Stomach (tissue), 19 donors: Measurements from ENCODE around the gene GPR87. TPM values are rescaled to one million over a fixed set of nuclear protein-coding genes. Genes with fewer than 3 reads are reported as not detected.

Source experiments
- DNase-seq, 2 donors: peaks; one replicate each; pipeline versions ENCODE4 v3.0.0 to v3.0.0-alpha.2; 2013 to 2019
- H3K27ac ChIP-seq, 5 donors: fragments of 200-600 bp in 4 of 5; sonication (generic) in 4 of 5; one replicate each; pipeline ENCODE4 v1.5.1; 2013 to 2019; ENCODE audit warnings: mild to moderate bottlenecking in 1 of 5, moderate library complexity in 1 of 5
- H3K27me3 ChIP-seq, 3 donors: fragments of 200-600 bp; sonication (generic); one replicate each; pipeline ENCODE4 v1.5.1; 2017 to 2019; ENCODE audit warnings: mixed run types in 1 of 3
- H3K36me3 ChIP-seq, 4 donors: fragments of 200-600 bp; sonication (generic); 1 replicate in 3 of 4; 2 replicates in 1 of 4; pipeline ENCODE4 v1.5.1; 2016 to 2019
- H3K4me1 ChIP-seq, 4 donors: fragments of 200-600 bp; sonication (generic); one replicate each; pipeline ENCODE4 v1.5.1; 2016 to 2019
- H3K4me3 ChIP-seq, 4 donors: fragments of 200-600 bp; sonication (generic) in 3 of 4; one replicate each; pipeline ENCODE4 v1.5.1; 2016 to 2019; ENCODE audit warnings: mild to moderate bottlenecking in 1 of 4
- H3K9me3 ChIP-seq, 4 donors: fragments of 200-600 bp; sonication (generic); one replicate each; pipeline ENCODE4 v1.5.1; 2016 to 2019
- EP300 ChIP-seq: sonication (generic); formaldehyde crosslinking; IDR thresholded peaks from one replicate; pipeline ENCODE4 v1.6.1; 2017; ENCODE audit warnings: antibody characterized with exemption
- POLR2A ChIP-seq, 4 donors: fragments of 450-650 bp; IDR thresholded peaks; one replicate each; pipeline ENCODE4 v1.6.1; 2016; ENCODE audit warnings: antibody characterized with exemption in 4 of 4, control low read depth in 2 of 4, mild to moderate bottlenecking in 1 of 4, moderate library complexity in 1 of 4
- POLR2AphosphoS5 ChIP-seq, 3 donors: sonication (generic); formaldehyde crosslinking; IDR thresholded peaks; one replicate each; pipeline ENCODE4 v1.6.1; 2016; ENCODE audit warnings: antibody characterized with exemption in 3 of 3
- WGBS, 5 donors: extraction: QIAGEN DNeasy Blood & Tissue Kit in 3 of 5; methylation state at CpG; one replicate each; pipeline versions ENCODE4 v1.1.5 to v1.1.7; 2013 to 2018; 5-methylcytosine and 5-hydroxymethylcytosine counted together
- intact Hi-C: fragments of 100-400 bp; cut with DNase I; formaldehyde crosslinking; loops from one replicate; pipeline ENCODE4 v1.15.1; 2023; ENCODE audit warnings: low total_unique reads
- long read RNA-seq, 10 donors: transcript quantifications; one replicate each; lab custom pipeline, GENCODE V29; 2026
- polyA plus RNA-seq, 3 donors: library from polyadenylated mRNA; stranded (reverse); fragments of 200-250 nt; gene quantifications; one replicate each; pipeline ENCODE4 v1.2.3, GENCODE V29; 2013
- total RNA-seq, 5 donors: library from RNA; depleted of rRNA; stranded (reverse); fragments of >200 nt; gene quantifications; one replicate each; pipeline versions ENCODE4 v1.1.0 to v1.2.3, GENCODE V29; 2014 to 2016
- TF ChIP-seq, protein P1 (sequence below), 7 experiments: fragments of 450-650 bp in 4 of 7; fragments of 200-600 bp in 3 of 7; sonication (generic) in 3 of 7; IDR thresholded peaks; one replicate each; pipeline ENCODE4 v1.5.1; 2016 to 2019; ENCODE audit warnings: antibody characterized with exemption in 7 of 7, control low read depth in 2 of 7, mild to moderate bottlenecking in 1 of 7
- donor health status: healthy with polysubstance abuse.
- donor health status: Bipolar disorder and iron deficiency.
- donor health status: healthy.

Gene GPR87, protein sequence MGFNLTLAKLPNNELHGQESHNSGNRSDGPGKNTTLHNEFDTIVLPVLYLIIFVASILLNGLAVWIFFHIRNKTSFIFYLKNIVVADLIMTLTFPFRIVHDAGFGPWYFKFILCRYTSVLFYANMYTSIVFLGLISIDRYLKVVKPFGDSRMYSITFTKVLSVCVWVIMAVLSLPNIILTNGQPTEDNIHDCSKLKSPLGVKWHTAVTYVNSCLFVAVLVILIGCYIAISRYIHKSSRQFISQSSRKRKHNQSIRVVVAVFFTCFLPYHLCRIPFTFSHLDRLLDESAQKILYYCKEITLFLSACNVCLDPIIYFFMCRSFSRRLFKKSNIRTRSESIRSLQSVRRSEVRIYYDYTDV
- total RNA-seq (under 1 TPM in 1 of 5 donors, not detected in 4; 0.37 TPM), polyA plus RNA-seq (10 to 100 TPM in 1 of 3 donors, not detected in 2; 32.3 TPM)
- long read RNA-seq, donor 1 = 0 reads
- long read RNA-seq, donor 2 = 0 reads
- long read RNA-seq, donor 3 = 0 reads
- long read RNA-seq, donor 4 = 0 reads
- long read RNA-seq, donor 5 = 0 reads
- long read RNA-seq, donor 6 = 0 reads
- long read RNA-seq, donor 7 = 0 reads
- long read RNA-seq, donor 8 = 0 reads
- long read RNA-seq, donor 9 = 0 reads
- long read RNA-seq, donor 10 = 0 reads

- DNase-seq = peak in 1 of 2 donors; percentile 66
- Histone ChIP-seq H3K4me1 (no peaks in the 10 kb centered on the region), H3K9me3 (no peaks in the 10 kb centered on the region), H3K27ac (no peak within 1 kb of the TSS), H3K4me3 (no peak within 1 kb of the TSS), H3K36me3 (no peaks in the 10 kb centered on the region), H3K27me3 (no peaks in the 10 kb centered on the region)
- WGBS, 5 donors = 40 to 61% (median 49%) methylated on average over 7 of the region's 7 CpGs
- intact Hi-C loops = no loop called here
- no peak for TF ChIP-seq POLR2A (IDR thresholded peaks at IDR 0.05)
- no peak for TF ChIP-seq EP300
- TF ChIP-seq POLR2AphosphoS5 (IDR thresholded peaks at IDR 0.05) = no peak
- TF ChIP-seq, protein P1, sequence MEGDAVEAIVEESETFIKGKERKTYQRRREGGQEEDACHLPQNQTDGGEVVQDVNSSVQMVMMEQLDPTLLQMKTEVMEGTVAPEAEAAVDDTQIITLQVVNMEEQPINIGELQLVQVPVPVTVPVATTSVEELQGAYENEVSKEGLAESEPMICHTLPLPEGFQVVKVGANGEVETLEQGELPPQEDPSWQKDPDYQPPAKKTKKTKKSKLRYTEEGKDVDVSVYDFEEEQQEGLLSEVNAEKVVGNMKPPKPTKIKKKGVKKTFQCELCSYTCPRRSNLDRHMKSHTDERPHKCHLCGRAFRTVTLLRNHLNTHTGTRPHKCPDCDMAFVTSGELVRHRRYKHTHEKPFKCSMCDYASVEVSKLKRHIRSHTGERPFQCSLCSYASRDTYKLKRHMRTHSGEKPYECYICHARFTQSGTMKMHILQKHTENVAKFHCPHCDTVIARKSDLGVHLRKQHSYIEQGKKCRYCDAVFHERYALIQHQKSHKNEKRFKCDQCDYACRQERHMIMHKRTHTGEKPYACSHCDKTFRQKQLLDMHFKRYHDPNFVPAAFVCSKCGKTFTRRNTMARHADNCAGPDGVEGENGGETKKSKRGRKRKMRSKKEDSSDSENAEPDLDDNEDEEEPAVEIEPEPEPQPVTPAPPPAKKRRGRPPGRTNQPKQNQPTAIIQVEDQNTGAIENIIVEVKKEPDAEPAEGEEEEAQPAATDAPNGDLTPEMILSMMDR (IDR thresholded peaks at IDR 0.05) = no peak
Measured at GRCh38 chr3:151316267-151316991, at the start of gene GPR87. Gene GPR87, minus strand, starts transcription at chr3:151316820. Its CDS starts 16,720 bp downstream, at chr3:151300100.

- DNase-seq = no peak
- 63 to 82% (median 73%) methylated on average over 3 of the region's 3 CpGs for WGBS, 5 donors
- Histone ChIP-seq H3K4me1 (peaks cover 0 to 2% (median 1%) of the 10 kb centered on the region in 4 donors), H3K27ac (peak overlapping the region in 1 of 5 donors; percentile 15), H3K4me3 (no peak overlapping the region), H3K36me3 (no peaks in the 10 kb centered on the region), H3K27me3 (no peaks in the 10 kb centered on the region), H3K9me3 (no peaks in the 10 kb centered on the region)
- TF ChIP-seq EP300 = no peak
- no peak for TF ChIP-seq POLR2A (IDR thresholded peaks at IDR 0.05)
- no peak for TF ChIP-seq POLR2AphosphoS5 (IDR thresholded peaks at IDR 0.05)
- TF ChIP-seq, protein P1 (IDR thresholded peaks at IDR 0.05) = no peak
- intact Hi-C loops = no loop called here
Measured at GRCh38 chr3:151362751-151363174, 46.1 kb upstream of the GPR87 start.

- DNase-seq = peak in 1 of 2 donors; percentile 3
- TF ChIP-seq POLR2A (IDR thresholded peaks at IDR 0.05) (no peak), EP300 (no peak), POLR2AphosphoS5 (IDR thresholded peaks at IDR 0.05) (no peak)
- TF ChIP-seq, protein P1 (IDR thresholded peaks at IDR 0.05) = no peak
- Histone ChIP-seq H3K4me1 (peaks cover 0 to 13% (median 7%) of the 10 kb centered on the region in 4 donors), H3K36me3 (no peaks in the 10 kb centered on the region), H3K27ac (no peak overlapping the region), H3K9me3 (no peaks in the 10 kb centered on the region), H3K27me3 (no peaks in the 10 kb centered on the region), H3K4me3 (no peak overlapping the region)
- WGBS, 5 donors = 34 to 58% (median 50%) methylated on average over 2 of the region's 2 CpGs
- intact Hi-C loops = no loop called here
Measured at GRCh38 chr3:151357463-151357850, 40.8 kb upstream of the GPR87 start.

- DNase-seq = no peak
- intact Hi-C loops = no loop called here
- Histone ChIP-seq H3K27ac (no peak overlapping the region), H3K4me3 (no peak overlapping the region), H3K36me3 (no peaks in the 10 kb centered on the region), H3K4me1 (peaks cover 0 to 13% (median 7%) of the 10 kb centered on the region in 4 donors), H3K9me3 (no peaks in the 10 kb centered on the region), H3K27me3 (no peaks in the 10 kb centered on the region)
- TF ChIP-seq POLR2A (IDR thresholded peaks at IDR 0.05) (no peak), EP300 (no peak)
- WGBS, 5 donors = 11 to 25% (median 14%) methylated on average over 2 of the region's 2 CpGs
Measured at GRCh38 chr3:151356794-151357462, 40.3 kb upstream of the GPR87 start.
